NCI-H1694 (cell line): Measurements from ENCODE around the gene NTS.

Source experiments
- DNase-seq: peaks from one replicate; lab custom pipeline; 2025; lab: John Stamatoyannopoulos, UW

NTS gene

DNA sequence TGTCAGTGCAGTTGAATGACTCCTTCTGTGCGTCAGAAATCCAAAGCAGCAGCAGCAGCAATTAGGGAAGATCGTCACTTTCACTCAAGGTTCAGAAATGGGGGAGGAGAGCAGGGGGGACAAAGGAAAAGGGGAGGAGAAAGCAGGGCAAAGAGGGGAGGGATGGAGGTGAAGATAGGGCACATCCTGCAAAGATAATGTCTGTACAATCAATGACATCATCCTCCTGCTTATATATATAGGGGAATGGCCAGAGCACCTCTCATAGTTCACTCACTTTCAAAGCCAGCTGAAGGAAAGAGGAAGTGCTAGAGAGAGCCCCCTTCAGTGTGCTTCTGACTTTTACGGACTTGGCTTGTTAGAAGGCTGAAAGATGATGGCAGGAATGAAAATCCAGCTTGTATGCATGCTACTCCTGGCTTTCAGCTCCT, at the start of gene NTS:
Gene NTS, plus strand, starts transcription at position 265 of the 431 bp plus-strand sequence. Its CDS starts 109 bp downstream, at position 374.
- DNase-seq = no peak

DNA sequence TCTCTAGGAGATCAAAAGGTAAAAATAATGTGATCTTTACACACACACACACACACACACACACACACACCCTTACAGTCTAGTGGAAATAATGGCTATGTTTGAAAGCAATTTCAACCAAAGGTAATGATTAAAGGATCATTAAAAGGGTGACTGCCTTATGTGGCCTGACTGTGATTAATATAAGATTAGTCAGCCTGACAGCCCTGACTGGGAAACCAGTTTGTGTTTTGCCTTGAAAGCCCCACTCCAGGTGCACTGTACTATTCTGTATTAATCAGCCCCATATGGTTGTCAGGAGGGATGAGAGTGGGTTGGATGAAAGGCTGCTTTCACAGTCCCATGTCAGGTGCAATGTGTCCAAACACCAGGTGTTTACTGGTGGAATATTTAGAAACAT, 48.3 kb upstream of the NTS start:
- no peak for DNase-seq

DNA sequence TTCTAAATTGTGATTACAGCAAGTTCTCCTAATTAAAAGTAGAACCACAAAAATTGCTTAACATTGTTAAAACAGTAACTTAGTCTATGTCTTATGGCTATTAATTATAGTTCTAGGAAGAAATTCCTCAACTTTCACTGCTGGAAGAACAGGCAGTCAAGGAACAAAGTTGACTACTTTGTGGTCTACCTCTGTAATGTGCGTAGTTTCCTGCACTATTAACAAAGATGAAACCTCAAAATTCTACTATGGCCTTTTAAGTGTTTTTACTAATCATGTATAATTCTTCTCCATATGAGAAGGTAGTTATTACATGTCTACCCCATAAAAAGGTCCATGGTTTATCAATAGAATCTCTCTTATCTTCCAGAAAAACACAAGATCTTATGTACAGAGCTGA, 45.5 kb upstream of the NTS start:
- no peak for DNase-seq

DNA sequence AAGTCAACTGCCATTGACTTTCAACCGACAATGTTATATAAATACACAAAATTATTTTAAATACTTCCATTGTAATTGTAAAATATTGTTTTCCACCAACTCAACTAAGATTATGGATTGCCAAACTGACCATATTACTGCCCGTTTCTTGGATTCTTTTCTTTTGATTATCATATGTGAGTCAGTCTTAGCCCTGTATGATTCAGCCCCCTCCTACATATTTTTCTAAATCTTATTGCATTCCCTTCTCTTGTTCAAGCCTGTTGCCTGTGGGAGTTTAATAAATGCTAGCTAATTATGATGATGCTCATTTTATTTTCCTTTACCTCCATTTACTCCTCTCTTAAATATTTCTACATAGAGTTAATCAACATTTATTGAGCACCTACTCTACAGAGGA, 44.7 kb upstream of the NTS start:
- DNase-seq = no peak

DNA sequence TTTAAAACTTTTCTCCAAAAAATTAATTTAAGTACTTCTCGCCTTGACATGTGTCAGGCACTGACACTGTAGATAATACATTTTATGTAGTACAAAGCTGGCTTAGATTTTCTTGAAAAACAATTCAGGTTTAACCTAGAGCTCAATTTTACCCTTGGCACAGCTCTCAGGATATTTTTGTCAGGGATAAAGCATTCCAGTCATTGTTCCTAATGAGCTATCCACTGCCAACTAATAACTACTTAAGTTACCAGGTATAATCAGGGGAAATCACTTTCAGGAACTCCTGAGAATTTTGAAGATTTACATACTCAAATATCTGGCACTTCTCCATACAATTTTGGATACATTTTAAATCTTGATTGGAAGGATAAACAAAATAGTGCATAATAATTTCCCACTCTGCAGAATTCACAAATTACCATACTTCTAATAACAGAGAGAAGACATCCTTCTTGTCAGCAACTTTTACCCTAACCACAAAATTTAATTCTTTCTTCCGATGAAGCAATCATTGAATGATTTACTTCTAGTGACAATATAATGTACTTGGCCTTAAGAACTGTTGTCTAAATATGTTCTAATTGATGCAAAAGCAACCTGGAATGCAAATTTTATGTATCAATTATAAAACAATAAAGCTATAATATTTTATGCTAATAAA, 42.6 kb upstream of the NTS start:
- DNase-seq = no peak

DNA sequence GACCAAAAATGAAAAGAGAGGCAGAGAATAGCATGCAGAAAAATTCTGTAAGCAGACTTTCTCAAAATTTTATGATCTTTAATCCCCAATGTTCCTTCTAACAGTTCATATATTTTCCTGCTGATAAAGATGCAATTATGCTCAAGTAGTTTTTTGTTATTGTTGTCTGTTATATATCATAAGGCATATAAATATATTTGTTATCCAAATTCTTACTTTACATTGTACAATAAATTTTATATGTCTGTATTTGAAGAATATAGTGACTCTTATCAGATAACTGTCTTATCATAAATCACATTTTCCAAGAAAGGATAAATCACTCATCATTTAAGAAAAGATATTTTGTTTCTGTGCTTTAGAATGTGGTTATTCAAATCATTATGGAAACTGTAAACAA, 40.5 kb upstream of the NTS start:
- no peak for DNase-seq

DNA sequence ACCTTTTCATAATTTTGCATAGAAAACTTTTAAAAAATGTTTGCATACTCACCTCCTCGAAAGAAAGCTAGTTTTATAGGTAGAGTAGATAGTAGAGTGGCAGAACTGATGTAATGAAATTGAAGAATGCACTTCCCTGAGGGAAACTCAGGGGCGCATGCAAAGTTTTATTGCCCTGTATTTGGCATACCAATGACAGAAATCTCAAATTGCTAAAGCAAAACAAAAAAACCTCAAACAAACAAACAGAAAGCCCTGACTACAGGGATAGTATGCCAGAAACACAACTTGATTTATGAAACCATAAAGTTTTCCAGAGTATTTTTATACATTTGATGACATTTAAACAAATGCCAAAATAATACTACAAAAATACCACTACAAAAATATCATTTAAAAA, 39.7 kb upstream of the NTS start:
- no peak for DNase-seq

- DNase-seq = no peak
These were observed 38.5 kb upstream of the NTS start for GRCh38 chr12:85835426-85836196.

DNA sequence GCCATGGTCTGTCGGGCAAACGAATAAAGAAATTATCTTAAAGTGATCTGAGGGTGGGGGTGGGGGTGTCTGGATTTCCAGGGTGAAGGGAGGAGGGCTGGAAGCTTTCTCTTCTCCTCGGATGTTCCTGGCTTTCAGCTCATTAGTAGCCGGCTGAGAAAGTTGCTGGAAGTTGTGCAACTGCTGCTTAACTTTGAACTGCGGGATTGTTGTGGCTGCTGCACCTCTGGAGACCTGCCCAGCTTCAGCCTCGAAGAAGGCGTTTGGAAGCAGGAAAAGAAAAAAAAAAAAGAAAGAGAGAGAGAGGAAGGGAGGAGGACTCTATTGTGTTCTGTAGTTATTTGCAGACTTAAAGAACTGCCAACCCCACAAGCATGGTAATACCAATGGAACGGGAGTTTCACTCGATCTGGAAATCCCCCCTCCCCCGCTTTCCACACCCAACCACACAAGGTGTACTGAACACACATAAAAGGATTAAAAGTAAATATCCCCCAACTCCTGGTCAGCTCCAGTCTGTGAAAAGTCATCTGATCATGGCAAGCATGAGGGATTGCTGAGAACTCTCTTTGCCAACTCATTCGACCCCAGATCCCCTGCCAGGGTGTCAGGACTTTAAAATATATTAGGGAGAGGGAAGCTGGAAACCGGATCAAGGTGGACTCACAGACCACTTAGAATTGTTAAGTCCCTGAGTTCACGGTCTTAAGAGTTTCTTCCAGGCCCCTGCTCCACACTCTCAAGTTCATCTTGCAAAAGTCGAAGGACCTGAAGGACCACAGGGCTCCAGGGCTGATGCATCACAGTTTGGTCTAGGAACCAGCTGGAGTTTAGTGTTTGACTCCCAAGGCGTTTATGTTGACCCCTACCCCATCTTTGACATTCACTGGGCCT, 37.7 kb upstream of the NTS start, which contains the start of gene RASSF9:
Gene RASSF9, minus strand, starts transcription at position 213 of the 894 bp plus-strand sequence. Its CDS starts 208 bp downstream, at position 5.
- no peak for DNase-seq

DNA sequence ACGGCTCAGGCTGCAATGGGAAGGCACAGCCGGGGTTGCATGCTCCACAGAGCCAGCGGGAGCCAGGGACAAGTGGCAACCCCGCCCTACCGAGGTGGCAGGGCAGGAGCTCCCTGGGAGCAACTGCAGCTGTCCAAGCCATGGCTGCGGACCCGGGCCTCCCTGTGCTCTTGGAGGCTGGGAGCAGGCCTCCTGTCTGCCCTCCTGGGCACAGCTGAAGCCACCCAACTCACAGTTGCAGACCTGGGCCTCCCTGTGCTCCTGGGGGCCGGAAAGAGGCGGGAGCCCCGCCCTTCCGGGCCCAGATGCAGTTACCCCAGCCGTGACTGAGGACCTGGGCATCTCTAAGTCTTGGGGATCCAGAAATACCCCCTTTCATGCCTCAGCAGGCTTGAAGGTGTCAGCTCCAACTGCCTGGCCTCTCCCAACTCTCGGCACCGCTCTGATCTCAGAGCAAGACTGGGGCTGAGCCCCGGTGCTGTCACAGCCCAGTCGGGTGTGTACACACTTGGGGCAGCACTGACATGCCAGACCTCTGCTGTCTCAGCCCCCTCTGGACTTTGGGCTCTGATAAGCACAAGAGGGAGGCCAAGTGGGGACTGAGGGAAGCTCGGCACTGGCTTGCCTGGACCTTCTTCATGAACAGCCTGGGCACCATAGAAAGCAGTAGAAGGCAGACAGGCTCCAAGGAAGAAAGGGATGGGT, 30.3 kb upstream of the NTS start:
- no peak for DNase-seq

- no peak for DNase-seq
These were observed 24.8 kb upstream of the NTS start for GRCh38 chr12:85849344-85849743.

- DNase-seq = no peak
These were observed 18.8 kb upstream of the NTS start for GRCh38 chr12:85855305-85855704.

GRCh38 chr12:85856966-85857365, 17.1 kb upstream of the NTS start:
- DNase-seq = no peak

GRCh38 chr12:85865890-85866289, 8.2 kb upstream of the NTS start:
- DNase-seq = no peak

GRCh38 chr12:85866986-85867776, 6.9 kb upstream of the NTS start:
- DNase-seq = peak; percentile 16

DNA sequence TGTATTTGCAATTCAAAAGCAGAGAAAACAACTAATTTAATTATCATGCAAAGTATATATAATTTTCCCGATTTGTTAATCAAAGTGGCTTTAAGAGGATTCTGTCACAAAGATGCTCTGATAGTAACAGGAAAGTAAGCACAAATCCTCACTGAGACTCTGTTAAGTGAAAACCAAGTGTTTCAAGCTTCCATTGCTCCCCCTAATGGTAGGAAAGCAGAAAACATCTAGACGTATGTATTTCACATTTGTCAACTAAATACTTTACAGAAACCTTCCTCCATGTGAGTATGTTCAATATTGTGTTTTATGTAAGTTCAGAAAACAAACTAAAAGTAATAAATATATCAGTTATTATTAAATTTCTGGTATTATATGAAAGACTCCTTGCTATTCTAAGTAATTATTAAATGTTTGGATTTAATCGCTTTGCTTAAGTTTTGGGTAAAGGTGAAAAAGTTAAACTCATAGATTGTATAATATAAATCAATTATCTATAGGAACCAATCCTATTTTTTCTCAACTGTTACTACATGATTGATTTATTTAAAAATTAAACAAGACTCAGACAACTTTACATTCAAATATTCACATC, 1.5 kb upstream of the NTS start:
- peak; percentile 24 for DNase-seq

GRCh38 chr12:85877459-85877858, 3.4 kb downstream of the NTS start:
- no peak for DNase-seq

GRCh38 chr12:85883763-85884162, 9.7 kb downstream of the NTS start:
- DNase-seq = no peak

DNA sequence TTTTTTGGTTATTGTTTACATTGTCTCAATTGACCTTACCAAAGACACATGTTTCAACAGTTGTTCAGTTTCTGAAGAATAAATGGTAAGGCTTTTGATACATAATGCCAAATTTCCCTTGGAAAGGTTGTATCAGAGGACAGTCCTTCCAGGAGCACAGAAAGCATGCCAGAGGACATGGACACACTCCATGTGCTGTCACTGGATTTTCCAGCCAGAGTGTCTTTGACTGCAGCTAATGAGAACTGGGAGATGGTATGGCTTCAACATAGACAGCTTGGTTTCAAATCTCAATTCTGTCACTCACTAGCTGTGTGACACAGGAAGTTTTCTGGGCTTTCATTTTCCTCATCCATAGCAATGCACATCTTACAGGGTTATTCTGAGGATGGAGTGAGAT, 20.6 kb downstream of the NTS start:
- no peak for DNase-seq

- peak; percentile 15 for DNase-seq
These were observed 46.3 kb downstream of the NTS start for GRCh38 chr12:85920324-85920947.
